HG03139 (cell line): ENCODE measurements around the gene TPD52L1.

ENCODE experiments used
- ATAC-seq: cut with Tn5 transposase; IDR thresholded peaks from one replicate; pipeline ENCODE4 v1.9.1; 2021; ENCODE audit not compliant: unreplicated experiment

The TPD52L1 gene

DNA sequence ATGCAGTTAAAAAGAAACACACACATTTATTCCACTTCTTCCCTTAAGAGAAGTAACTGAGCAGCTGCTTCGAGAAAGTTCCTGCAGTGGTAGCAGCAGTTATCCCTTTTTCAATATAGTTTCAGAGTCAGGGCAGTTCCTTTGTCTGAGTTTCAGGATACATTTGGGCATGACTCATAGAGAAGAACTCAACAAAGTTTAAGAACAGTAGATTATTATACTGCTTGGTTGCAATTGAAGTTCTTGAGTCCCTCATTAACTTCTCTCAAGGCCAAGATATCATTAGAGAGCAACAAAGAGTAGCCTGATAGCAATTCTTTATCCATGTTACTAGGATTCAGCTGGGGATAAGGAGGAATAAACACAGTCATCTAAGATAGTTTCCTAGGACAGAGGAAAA, 54.4 kb downstream of the TPD52L1 start:
- ATAC-seq = no peak

GRCh38 chr6:125208625-125209249, 55.2 kb downstream of the TPD52L1 start:
- ATAC-seq = no peak

GRCh38 chr6:125210667-125211066, 57.1 kb downstream of the TPD52L1 start:
- no peak for ATAC-seq

DNA sequence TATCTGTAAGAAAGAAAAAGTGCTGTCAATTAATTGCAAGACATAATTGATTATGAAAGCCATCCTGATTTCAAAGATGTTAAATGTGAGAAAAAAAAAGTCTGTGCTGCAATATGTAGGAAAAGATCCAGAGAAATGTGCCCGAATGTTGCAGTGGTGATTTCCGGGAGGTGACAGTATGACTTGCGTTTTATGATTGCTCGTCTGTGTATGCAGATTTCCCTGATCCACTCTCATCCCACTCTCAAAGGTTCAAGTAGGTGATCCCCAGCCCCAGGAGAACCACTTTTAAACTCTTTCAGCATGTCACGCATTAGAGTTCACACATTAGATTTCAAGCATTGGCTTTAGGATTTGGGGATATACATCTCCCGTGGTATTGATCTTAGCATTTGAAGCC, 57.8 kb downstream of the TPD52L1 start:
- ATAC-seq = no peak

DNA sequence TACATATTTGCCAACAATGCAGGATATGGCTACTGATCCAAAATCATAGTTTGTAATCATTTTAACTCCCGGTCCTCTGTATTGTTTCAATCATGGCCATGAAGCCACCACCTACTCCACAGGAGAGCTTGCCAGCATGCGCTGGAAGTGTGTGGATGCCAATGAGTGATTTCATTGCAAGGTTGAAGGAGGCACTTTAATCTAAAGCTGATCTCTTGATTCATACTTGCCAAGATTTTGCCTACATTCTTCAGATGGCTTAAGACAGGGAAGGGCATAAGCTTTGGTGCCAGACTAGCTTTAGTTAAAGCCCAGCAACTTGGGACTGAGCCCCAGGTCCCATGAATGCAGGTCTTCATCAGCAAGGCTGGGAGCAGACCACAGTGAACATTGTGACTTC, 58.8 kb downstream of the TPD52L1 start:
- ATAC-seq = no peak

- ATAC-seq = no peak
Observed at GRCh38 chr6:125213939-125214338, 60.4 kb downstream of the TPD52L1 start.

GRCh38 chr6:125215252-125215819, 61.8 kb downstream of the TPD52L1 start:
- ATAC-seq = no peak

GRCh38 chr6:125216015-125216414, 62.4 kb downstream of the TPD52L1 start:
- ATAC-seq = no peak

DNA sequence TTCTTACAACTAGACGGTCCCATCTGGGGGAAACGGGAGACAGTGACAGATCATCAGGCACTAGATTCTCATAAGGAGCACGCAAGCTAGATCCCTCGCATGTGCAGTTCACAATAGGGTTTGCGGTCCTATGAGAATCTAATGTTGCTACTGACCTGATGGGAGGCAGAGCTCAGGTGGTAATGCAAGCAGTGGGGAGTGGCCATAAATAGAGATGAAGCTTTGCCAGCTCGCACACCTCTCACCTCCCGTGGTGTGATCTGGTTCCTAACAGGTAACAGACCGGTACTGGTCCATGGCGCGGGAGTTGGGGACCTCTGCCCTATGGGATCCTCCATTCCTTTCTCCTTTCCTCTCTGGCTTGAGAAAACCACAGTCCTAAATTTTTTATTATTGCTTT, 63.8 kb downstream of the TPD52L1 start:
- no peak for ATAC-seq

DNA sequence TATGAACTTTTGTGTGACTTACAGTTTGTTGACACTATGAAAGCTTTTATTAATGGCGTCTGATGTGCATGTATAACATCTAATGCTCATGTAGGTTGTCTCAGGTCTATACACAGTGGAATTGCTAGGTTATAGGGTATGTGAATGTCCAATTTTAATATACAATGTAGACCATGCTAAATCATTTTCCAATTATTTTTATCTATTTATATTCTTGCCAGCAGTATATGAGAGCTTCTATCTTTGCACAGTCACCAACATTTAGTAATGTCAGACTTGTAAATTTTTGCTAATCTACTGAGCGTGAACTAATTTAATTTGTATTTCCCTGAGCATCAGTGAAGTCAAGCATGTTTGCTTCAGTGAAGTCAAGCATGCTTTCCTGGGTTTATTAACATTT, 64.4 kb downstream of the TPD52L1 start:
- ATAC-seq = no peak

DNA sequence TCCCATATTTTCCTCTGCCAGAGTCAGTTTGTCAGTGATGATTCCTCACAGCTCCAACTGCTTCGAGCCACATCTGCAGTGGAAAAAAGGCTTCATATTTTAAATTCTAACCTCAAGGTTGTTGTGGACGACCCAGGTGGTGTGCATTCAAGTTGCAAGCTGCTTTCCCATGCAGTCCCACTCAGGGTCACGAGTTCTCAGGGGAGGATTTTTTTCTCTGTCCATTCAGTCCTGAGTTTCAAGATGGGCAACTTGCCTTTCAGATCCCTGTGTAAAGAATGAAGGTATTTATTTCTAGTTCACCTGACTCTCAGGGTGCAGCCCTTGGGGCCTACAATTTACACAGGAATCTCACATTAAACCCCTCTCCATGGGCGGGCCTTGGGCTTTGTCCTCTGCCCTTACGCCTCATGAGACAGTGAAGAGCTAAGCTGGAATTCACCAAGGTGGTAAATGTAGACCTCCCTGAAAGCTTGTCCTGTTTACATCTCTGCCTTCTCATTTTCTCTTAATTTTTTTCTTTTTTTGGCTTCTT, 65.9 kb downstream of the TPD52L1 start:
- no peak for ATAC-seq

DNA sequence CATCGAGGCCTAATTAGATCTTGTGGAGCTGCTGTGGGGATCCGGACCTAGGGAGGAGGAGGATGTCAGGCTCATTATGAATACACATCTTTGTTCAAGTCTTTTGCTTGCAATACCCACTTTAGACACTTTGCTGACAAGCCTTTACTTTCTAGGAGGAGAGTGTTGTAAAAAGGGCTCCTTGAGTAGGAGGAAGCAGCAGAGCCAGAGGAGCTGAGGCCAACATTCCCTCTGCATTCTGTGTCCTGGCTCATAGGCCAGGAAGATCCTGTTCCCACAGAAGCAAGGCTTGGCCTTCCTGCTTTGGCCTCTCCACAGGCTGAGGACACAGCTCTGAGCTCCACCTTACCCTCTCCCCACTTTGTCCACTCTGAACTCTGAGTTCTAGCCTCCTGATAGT, 67.1 kb downstream of the TPD52L1 start:
- no peak for ATAC-seq

GRCh38 chr6:125222531-125223455, 69.2 kb downstream of the TPD52L1 start:
- no peak for ATAC-seq

DNA sequence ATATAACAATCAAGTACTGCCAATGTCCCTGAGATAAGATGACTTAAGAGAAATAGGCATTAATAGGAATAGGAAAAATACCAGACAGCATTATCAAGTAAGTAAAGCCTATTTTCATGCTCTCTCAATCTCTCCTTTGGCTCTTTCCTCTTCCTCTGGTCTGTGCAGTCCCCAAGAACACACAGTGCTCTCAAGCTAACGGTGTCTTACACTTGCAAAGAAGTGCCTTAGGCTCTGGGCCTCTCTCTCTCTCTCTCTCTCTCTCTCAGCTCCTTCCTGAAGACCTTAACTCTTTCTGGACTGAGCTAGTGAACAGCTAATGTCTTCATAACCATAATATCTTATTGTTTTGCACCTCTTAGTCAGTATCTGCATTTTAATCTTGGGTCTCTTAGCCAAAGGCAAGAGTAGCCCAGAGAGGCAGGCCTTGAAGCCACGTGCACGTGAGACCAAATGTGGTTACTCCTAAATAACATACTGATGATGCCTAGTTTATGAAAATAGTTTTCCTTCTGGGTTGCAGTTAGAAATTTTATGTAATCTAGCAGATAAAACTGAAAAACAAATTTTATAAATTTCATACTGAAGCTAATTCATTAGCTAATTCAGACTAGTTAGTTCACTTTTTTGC, 70.8 kb downstream of the TPD52L1 start:
- ATAC-seq = no peak

GRCh38 chr6:125227244-125227643, 73.7 kb downstream of the TPD52L1 start:
- ATAC-seq = no peak

GRCh38 chr6:125228981-125229479, 75.5 kb downstream of the TPD52L1 start:
- ATAC-seq = no peak

- no peak for ATAC-seq
Observed at GRCh38 chr6:125230674-125231073, 77.1 kb downstream of the TPD52L1 start.

DNA sequence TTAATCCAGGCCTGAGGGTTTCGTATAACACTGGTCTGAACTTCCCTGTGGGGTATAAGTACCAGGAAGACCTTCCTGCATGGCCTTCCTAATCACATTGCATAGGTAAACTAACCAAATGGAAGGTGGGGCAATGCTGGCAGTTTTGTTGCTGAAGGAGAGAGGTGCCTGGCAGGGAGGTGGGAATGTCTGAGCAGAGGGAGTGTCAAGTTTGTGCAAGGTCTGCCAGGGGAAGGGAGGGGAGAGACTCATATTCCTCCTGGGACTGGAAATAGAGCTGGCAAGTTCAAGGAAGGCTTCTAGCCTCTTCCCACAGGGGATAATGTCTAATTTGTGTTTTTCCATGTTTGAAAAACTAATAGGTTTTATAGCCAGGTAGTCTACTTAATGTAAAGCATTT, 77.6 kb downstream of the TPD52L1 start:
- no peak for ATAC-seq

GRCh38 chr6:125231574-125232343, 78.2 kb downstream of the TPD52L1 start:
- no peak for ATAC-seq

DNA sequence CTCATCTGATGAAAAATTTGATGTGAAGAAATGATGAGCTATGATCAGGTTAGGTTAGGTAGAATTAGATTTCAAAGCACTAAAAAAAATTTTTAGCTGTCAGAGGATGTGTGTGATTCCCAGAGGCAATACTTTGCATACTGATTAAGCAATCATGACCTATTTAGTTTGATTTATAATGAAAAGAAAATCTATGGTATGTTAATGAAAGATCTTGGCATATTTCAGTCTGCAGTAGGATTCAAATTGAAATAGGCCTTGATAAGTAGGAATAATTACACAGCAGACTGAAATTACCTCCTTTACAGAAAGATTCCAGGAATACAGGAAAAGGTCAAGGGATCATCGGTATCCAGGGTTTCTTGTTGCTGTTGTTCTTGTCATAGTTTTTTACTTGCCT, 78.9 kb downstream of the TPD52L1 start:
- no peak for ATAC-seq
